Smooth muscle cell (in vitro differentiated cells): ENCODE results near the gene ADAM19. TPM values are rescaled to one million over a fixed set of nuclear protein-coding genes. Genes with fewer than 3 reads are reported as not detected.

Experiments
- DNase-seq: peaks from one replicate; lab custom pipeline; 2025; ENCODE audit not compliant: unreplicated experiment; lab: John Stamatoyannopoulos, UW
- H2AFZ ChIP-seq: fragments of 200-600 bp; sonication (generic); 2 replicates; pipeline ENCODE4 v1.6.0; 2016; ENCODE audit warnings: antibody characterized with exemption, low read depth, mild to moderate bottlenecking
- H3F3A ChIP-seq: fragments of 200-600 bp; sonication (generic); 2 replicates; pipeline ENCODE4 v1.6.0; 2017; ENCODE audit warnings: antibody characterized with exemption, low read depth
- H3K27ac ChIP-seq: fragments of 200-600 bp; sonication (generic); 2 replicates; pipeline ENCODE4 v1.5.1; 2016; ENCODE audit warnings: low read depth, mild to moderate bottlenecking
- H3K27me3 ChIP-seq: fragments of 200-600 bp; sonication (generic); 2 replicates; pipeline ENCODE4 v1.6.1; 2016; ENCODE audit warnings: low read depth, mild to moderate bottlenecking
- H3K36me3 ChIP-seq: fragments of 200-600 bp; sonication (generic); 2 replicates; pipeline ENCODE4 v1.5.1; 2016; ENCODE audit warnings: low read depth
- H3K4me1 ChIP-seq: fragments of 200-600 bp; sonication (generic); 2 replicates; pipeline ENCODE4 v1.5.1; 2016; ENCODE audit warnings: low read depth
- H3K4me2 ChIP-seq: fragments of 200-600 bp; sonication (generic); 2 replicates; pipeline ENCODE4 v1.6.0; 2016; ENCODE audit warnings: mild to moderate bottlenecking
- H3K4me3 ChIP-seq: fragments of 200-600 bp; sonication (generic); 2 replicates; pipeline ENCODE4 v1.5.1; 2016; ENCODE audit warnings: mild to moderate bottlenecking
- H3K79me2 ChIP-seq: fragments of 200-600 bp; sonication (generic); 2 replicates; pipeline ENCODE4 v1.6.0; 2016; ENCODE audit warnings: low read depth, mild to moderate bottlenecking
- H3K9ac ChIP-seq: fragments of 200-600 bp; sonication (generic); 2 replicates; pipeline ENCODE4 v1.6.0; 2016; ENCODE audit warnings: low read depth
- H3K9me3 ChIP-seq: fragments of 200-600 bp; sonication (generic); replicated peaks from 2 replicates; pipeline ENCODE4 v1.5.1; 2016; ENCODE audit warnings: low read depth
- H4K20me1 ChIP-seq: fragments of 200-600 bp; sonication (generic); 2 replicates; pipeline ENCODE4 v1.6.0; 2016; ENCODE audit warnings: low read depth
- WGBS: methylation state at CpG from one replicate; pipeline ENCODE4 v1.1.7; 2016; ENCODE audit warnings: low lambda C conversion rate; 5-methylcytosine and 5-hydroxymethylcytosine counted together
- polyA plus RNA-seq: library from polyadenylated mRNA; unstranded; fragments of >200 nt; fragmentation: Nextera tagmentation; extraction: Ambion mirVana; gene quantifications from 2 replicates; pipeline ENCODE4 v1.2.1, GENCODE V29; 2016
- total RNA-seq: library from RNA; depleted of rRNA; stranded (reverse); fragments of >200 nt; gene quantifications from 2 replicates; pipeline ENCODE4 v1.2.3, GENCODE V29; 2014
- TF ChIP-seq, protein P1 (sequence below): fragments of 200-600 bp; sonication (generic); IDR thresholded peaks from 2 replicates; pipeline ENCODE4 v1.5.1; 2017; ENCODE audit warnings: borderline replicate concordance, mild to moderate bottlenecking, antibody characterized with exemption; ENCODE audit not compliant: insufficient read depth, poor library complexity, severe bottlenecking

ADAM19 gene
- total and polyA plus RNA-seq, 2 experiments from 2014 or later = 62.2 to 112 TPM

- peaks cover 84% of the 10 kb centered on the region for H3K79me2 ChIP-seq
- peak overlapping the region; percentile 87 for H3K27ac ChIP-seq
- no peaks in the 10 kb centered on the region for H3K9me3 ChIP-seq
- no peak overlapping the region for H3K9ac ChIP-seq
- WGBS = 95% methylated on average over 2 of the region's 2 CpGs
- H4K20me1 ChIP-seq = peaks cover 60% of the 10 kb centered on the region
- peaks cover 26% of the 10 kb centered on the region for H3K4me1 ChIP-seq
- H2AFZ ChIP-seq = no peak overlapping the region
- no peak for DNase-seq
- peak overlapping the region; percentile 90 for H3K4me2 ChIP-seq
- TF ChIP-seq, protein P1, sequence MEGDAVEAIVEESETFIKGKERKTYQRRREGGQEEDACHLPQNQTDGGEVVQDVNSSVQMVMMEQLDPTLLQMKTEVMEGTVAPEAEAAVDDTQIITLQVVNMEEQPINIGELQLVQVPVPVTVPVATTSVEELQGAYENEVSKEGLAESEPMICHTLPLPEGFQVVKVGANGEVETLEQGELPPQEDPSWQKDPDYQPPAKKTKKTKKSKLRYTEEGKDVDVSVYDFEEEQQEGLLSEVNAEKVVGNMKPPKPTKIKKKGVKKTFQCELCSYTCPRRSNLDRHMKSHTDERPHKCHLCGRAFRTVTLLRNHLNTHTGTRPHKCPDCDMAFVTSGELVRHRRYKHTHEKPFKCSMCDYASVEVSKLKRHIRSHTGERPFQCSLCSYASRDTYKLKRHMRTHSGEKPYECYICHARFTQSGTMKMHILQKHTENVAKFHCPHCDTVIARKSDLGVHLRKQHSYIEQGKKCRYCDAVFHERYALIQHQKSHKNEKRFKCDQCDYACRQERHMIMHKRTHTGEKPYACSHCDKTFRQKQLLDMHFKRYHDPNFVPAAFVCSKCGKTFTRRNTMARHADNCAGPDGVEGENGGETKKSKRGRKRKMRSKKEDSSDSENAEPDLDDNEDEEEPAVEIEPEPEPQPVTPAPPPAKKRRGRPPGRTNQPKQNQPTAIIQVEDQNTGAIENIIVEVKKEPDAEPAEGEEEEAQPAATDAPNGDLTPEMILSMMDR = no peak
- H3F3A ChIP-seq = peaks cover 20% of the 10 kb centered on the region
- peaks cover 5% of the 10 kb centered on the region for H3K36me3 ChIP-seq
- H3K27me3 ChIP-seq = no peaks in the 10 kb centered on the region
- H3K4me3 ChIP-seq = no peak overlapping the region
Observed at GRCh38 chr5:157570531-157571200, 4.9 kb downstream of the ADAM19 start.

GRCh38 chr5:157568720-157569119 is 6.9 kb downstream of the ADAM19 start:
- Histone ChIP-seq H2AFZ (no peak overlapping the region), H3K27me3 (no peaks in the 10 kb centered on the region), H3K4me3 (no peak overlapping the region), H3K4me1 (peaks cover 16% of the 10 kb centered on the region), H3K9ac (no peak overlapping the region), H3K79me2 (peaks cover 79% of the 10 kb centered on the region), H3K9me3 (no peaks in the 10 kb centered on the region), H4K20me1 (peaks cover 68% of the 10 kb centered on the region), H3K4me2 (no peak overlapping the region), H3K27ac (no peak overlapping the region), H3K36me3 (peaks cover 5% of the 10 kb centered on the region), H3F3A (peaks cover 24% of the 10 kb centered on the region)
- no peak for DNase-seq
- 98% methylated on average over 2 of the region's 2 CpGs for WGBS
- TF ChIP-seq, protein P1 = no peak

DNA sequence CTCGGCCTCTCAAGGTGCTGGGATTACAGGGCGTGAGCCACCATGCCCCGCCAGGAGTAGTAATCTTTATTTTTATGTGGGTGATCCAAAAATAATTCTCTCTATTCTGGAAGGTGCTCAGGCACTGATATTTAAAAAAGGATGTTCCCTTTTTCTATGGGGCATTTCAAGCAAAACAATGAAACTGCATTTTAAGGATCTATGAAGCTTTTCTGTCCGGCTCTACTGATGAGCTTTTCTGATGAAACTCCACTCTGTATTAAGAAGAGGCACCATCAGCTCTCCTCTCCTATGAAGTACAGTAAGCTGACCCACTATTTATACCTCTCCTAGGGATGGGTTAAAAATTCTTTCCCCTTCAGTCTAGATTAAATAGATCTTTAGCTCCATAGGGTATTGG is 7.4 kb downstream of the ADAM19 start:
- Histone ChIP-seq H3K27ac (no peak overlapping the region), H3K9ac (no peak overlapping the region), H3K36me3 (peaks cover 5% of the 10 kb centered on the region), H3K4me2 (no peak overlapping the region), H3K79me2 (peaks cover 74% of the 10 kb centered on the region), H3K9me3 (no peaks in the 10 kb centered on the region), H2AFZ (no peak overlapping the region), H3F3A (peaks cover 24% of the 10 kb centered on the region), H4K20me1 (peaks cover 73% of the 10 kb centered on the region), H3K4me1 (peaks cover 13% of the 10 kb centered on the region), H3K4me3 (no peak overlapping the region), H3K27me3 (no peaks in the 10 kb centered on the region)
- 100% methylated on average over 4 of the region's 4 CpGs for WGBS
- DNase-seq = no peak
- TF ChIP-seq, protein P1 = no peak
